ENCODE data around the gene FIG4. TPM values are rescaled to one million over a fixed set of nuclear protein-coding genes. Genes with fewer than 3 reads are reported as not detected.

FIG4 gene
- total RNA-seq, 1 experiment from 2014 or later: 15.7 TPM

GRCh38 chr6:109653264-109653663 is 37.8 kb upstream of the FIG4 start:
- no peak overlapping the region for H3K9ac ChIP-seq (ENCODE audit: low read length)
- no peaks in the 10 kb centered on the region for H3K4me1 ChIP-seq (ENCODE audit: control insufficient read depth in 1 of 2, insufficient read depth in 2 of 2, low read length in 2 of 2)
- H3K27me3 ChIP-seq (ENCODE audit: insufficient read depth, low read length): no peaks in the 10 kb centered on the region
- H3K4me3 ChIP-seq (replicated peaks in 1 of 2; ENCODE audit: low read depth in 1 of 2, low read length in 2 of 2): no peak overlapping the region
- DNase-seq (ENCODE audit: low read depth, low spot score) (no peak), ATAC-seq (no peak)
- no peaks in the 10 kb centered on the region for H4K20me1 ChIP-seq (ENCODE audit: insufficient read depth)
- H3K36me3 ChIP-seq (ENCODE audit: control insufficient read depth in 1 of 2, insufficient read depth in 2 of 2, low read length in 2 of 2): no peaks in the 10 kb centered on the region
- no peak overlapping the region for H2AFZ ChIP-seq (ENCODE audit: low read depth, low read length, poor library complexity, severe bottlenecking)
- no peak overlapping the region for H3K4me2 ChIP-seq (ENCODE audit: low read length)
- no peaks in the 10 kb centered on the region for H3K9me2 ChIP-seq (ENCODE audit: insufficient read depth)
- no TSS peak for BruUV-seq (replicated peaks)
- POLR2A ChIA-PET: no interaction called here
- RAD21 ChIA-PET (ENCODE audit: low non-redundant PET in 1 of 2, low total read pairs in 2 of 2, uncharacterized antibody in 2 of 2, unreplicated experiment in 2 of 2): no interaction called here
- intact Hi-C loops (cut with micrococcal nuclease): no loop called here
- no peaks in the 10 kb centered on the region for H3K9me3 ChIP-seq (ENCODE audit: control insufficient read depth in 1 of 2, insufficient read depth in 1 of 2, low read depth in 1 of 2, low read length in 2 of 2)
- H3K27ac ChIP-seq (ENCODE audit: low read depth, low read length): no peak overlapping the region
- CTCF ChIA-PET: no interaction called here
- TF ChIP-seq MAX (IDR thresholded peaks at IDR 0.05) (no peak), FOSL1 (IDR thresholded peaks at IDR 0.05; ENCODE audit: low read depth) (no peak), ZBTB33 (IDR thresholded peaks at IDR 0.05; ENCODE audit: extremely low read depth, insufficient replicate concordance, low read length) (no peak), SIN3A (IDR thresholded peaks at IDR 0.05; ENCODE audit: low read depth) (no peak), RAD21 (IDR thresholded peaks at IDR 0.05; ENCODE audit: low read depth) (no peak), CBX3 (IDR thresholded peaks at IDR 0.05; ENCODE audit: low read depth) (no peak), ELF1 (IDR thresholded peaks at IDR 0.05; ENCODE audit: borderline replicate concordance, low read depth) (no peak), TCF7L2 (IDR thresholded peaks at IDR 0.05; ENCODE audit: borderline replicate concordance, extremely low read depth, insufficient read depth, insufficient read length) (no peak), ZNF274 (IDR thresholded peaks at IDR 0.05; ENCODE audit: low read depth, low read length) (no peak), EZH2 (IDR thresholded peaks at IDR 0.05) (no peak), YY1 (IDR thresholded peaks at IDR 0.05; ENCODE audit: extremely low read depth, insufficient replicate concordance, low read depth, low read length) (no peak), EZH2phosphoT487 (IDR thresholded peaks at IDR 0.05; ENCODE audit: borderline replicate concordance) (no peak), SRF (IDR thresholded peaks at IDR 0.05; ENCODE audit: low read depth) (no peak)
- TF ChIP-seq, protein P1, sequence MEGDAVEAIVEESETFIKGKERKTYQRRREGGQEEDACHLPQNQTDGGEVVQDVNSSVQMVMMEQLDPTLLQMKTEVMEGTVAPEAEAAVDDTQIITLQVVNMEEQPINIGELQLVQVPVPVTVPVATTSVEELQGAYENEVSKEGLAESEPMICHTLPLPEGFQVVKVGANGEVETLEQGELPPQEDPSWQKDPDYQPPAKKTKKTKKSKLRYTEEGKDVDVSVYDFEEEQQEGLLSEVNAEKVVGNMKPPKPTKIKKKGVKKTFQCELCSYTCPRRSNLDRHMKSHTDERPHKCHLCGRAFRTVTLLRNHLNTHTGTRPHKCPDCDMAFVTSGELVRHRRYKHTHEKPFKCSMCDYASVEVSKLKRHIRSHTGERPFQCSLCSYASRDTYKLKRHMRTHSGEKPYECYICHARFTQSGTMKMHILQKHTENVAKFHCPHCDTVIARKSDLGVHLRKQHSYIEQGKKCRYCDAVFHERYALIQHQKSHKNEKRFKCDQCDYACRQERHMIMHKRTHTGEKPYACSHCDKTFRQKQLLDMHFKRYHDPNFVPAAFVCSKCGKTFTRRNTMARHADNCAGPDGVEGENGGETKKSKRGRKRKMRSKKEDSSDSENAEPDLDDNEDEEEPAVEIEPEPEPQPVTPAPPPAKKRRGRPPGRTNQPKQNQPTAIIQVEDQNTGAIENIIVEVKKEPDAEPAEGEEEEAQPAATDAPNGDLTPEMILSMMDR (IDR thresholded peaks at IDR 0.05 in 2 of 3, conservative IDR thresholded peaks at IDR 0.05 in 1 of 3; ENCODE audit: borderline replicate concordance in 1 of 3, insufficient read depth in 1 of 3, low read depth in 2 of 3, low read length in 2 of 3): no peak
- no peaks in the 10 kb centered on the region for H3K79me2 ChIP-seq (ENCODE audit: insufficient read depth, low read length)

Data from HCT116 (cell line).